Coronary artery (tissue), 2 donors: Measurements from ENCODE around the gene PLXNA4.

Experiments used
- DNase-seq: peaks from one replicate; pipeline ENCODE4 v3.0.0-alpha.2; 2017; ENCODE audit warnings: low spot score
- H3K27ac ChIP-seq, 2 donors: fragments of 200-600 bp; sonication (generic); one replicate each; pipeline ENCODE4 v1.5.1; 2016 to 2019
- H3K4me3 ChIP-seq: fragments of 200-600 bp; sonication (generic); 2 replicates; pipeline ENCODE4 v1.5.1; 2016; ENCODE audit warnings: mild to moderate bottlenecking, moderate library complexity
- TF ChIP-seq, protein P1 (sequence below): fragments of 200-600 bp; sonication (generic); IDR thresholded peaks from one replicate; pipeline ENCODE4 v1.5.1; 2019; ENCODE audit warnings: antibody characterized with exemption

PLXNA4 gene, protein sequence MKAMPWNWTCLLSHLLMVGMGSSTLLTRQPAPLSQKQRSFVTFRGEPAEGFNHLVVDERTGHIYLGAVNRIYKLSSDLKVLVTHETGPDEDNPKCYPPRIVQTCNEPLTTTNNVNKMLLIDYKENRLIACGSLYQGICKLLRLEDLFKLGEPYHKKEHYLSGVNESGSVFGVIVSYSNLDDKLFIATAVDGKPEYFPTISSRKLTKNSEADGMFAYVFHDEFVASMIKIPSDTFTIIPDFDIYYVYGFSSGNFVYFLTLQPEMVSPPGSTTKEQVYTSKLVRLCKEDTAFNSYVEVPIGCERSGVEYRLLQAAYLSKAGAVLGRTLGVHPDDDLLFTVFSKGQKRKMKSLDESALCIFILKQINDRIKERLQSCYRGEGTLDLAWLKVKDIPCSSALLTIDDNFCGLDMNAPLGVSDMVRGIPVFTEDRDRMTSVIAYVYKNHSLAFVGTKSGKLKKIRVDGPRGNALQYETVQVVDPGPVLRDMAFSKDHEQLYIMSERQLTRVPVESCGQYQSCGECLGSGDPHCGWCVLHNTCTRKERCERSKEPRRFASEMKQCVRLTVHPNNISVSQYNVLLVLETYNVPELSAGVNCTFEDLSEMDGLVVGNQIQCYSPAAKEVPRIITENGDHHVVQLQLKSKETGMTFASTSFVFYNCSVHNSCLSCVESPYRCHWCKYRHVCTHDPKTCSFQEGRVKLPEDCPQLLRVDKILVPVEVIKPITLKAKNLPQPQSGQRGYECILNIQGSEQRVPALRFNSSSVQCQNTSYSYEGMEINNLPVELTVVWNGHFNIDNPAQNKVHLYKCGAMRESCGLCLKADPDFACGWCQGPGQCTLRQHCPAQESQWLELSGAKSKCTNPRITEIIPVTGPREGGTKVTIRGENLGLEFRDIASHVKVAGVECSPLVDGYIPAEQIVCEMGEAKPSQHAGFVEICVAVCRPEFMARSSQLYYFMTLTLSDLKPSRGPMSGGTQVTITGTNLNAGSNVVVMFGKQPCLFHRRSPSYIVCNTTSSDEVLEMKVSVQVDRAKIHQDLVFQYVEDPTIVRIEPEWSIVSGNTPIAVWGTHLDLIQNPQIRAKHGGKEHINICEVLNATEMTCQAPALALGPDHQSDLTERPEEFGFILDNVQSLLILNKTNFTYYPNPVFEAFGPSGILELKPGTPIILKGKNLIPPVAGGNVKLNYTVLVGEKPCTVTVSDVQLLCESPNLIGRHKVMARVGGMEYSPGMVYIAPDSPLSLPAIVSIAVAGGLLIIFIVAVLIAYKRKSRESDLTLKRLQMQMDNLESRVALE (N-terminal part only)

DNA sequence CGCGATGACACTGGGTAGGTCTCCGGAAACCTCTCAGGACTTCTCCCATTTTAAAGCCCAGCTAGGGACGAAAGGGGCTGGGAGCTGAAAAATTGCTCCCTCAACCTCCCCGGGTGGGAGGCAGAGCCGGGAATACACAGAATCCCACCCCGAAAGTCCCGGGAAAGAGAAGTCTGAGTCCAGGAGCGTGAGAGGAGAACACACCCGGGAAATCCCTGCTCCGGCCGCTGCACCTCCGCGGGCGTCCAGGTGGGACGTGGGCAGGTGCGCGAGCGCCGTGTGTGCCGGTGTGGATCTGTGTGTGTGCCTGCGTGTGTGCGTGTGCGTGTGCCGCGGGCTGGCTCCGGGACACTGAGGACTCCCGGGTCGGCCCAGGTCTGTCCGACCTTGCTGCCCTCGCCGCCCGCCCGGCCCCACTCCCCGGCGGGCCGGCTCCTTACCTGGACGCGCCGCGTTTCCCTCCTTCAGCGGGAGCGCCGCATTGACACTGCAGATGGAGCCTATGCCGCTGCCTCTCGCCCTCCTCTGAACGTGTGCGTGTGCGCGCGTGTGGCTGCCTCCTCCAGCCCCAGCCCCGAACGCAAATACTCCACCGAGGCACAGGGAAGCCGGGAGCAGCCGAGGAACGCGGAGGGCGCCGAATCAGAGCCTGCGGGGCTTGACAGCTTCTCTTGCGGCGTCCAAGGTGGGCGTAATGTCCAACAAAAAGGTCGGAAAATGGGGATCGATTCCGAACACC, at the start of gene PLXNA4:
PLXNA4 (minus strand) TSS at position 489 of the 739 bp plus-strand sequence. CDS start 67,777 bp downstream, outside the sequence.
- Histone ChIP-seq H3K4me3 (peak within 1 kb of the TSS; percentile 75), H3K27ac (peak within 1 kb of the TSS in 1 of 2 donors; percentile 66)
- no peak for DNase-seq
- TF ChIP-seq, protein P1, sequence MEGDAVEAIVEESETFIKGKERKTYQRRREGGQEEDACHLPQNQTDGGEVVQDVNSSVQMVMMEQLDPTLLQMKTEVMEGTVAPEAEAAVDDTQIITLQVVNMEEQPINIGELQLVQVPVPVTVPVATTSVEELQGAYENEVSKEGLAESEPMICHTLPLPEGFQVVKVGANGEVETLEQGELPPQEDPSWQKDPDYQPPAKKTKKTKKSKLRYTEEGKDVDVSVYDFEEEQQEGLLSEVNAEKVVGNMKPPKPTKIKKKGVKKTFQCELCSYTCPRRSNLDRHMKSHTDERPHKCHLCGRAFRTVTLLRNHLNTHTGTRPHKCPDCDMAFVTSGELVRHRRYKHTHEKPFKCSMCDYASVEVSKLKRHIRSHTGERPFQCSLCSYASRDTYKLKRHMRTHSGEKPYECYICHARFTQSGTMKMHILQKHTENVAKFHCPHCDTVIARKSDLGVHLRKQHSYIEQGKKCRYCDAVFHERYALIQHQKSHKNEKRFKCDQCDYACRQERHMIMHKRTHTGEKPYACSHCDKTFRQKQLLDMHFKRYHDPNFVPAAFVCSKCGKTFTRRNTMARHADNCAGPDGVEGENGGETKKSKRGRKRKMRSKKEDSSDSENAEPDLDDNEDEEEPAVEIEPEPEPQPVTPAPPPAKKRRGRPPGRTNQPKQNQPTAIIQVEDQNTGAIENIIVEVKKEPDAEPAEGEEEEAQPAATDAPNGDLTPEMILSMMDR: no peak

DNA sequence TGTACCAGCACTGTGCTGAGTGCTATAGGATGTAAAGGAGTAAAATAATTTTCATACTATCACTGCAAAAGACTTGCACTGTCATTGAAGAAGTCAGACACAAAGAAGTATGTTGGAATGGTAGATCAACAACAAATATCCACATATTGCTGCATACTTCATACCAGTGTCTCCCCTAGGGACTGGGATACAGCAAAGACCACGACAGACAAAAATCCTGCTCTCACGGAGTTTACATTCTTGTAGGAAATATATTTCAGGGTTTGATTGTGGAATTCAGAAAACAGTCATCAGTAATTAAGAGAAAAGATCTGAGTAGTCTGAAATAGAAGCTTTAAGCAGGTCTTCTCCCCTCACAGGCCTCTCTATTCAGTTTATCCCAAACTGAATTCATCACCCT, 49.4 kb upstream of the PLXNA4 start:
- TF ChIP-seq, protein P1: no peak
- Histone ChIP-seq H3K27ac (no peak overlapping the region), H3K4me3 (no peak overlapping the region)
- no peak for DNase-seq

DNA sequence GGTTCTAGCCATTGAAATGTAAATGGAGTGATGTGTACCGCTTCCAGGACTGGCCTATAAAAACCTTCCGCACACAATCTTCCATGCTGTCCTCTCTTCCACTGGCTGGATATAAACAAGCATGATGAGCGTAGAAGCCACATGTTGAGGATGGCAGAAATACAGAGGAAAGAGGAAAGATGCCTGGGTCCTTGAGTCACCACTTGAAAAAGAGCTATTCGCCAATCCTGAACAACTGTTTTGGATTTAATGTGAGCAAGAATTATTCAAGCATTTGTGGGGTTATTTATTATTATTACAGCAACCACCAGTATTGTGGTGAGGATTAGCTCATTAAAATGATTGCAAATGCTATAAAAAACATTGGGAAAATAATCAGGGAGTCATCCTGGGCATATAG, 45.8 kb upstream of the PLXNA4 start:
- no peak overlapping the region for H3K4me3 ChIP-seq
- TF ChIP-seq, protein P1: no peak
- no peak overlapping the region for H3K27ac ChIP-seq
- no peak for DNase-seq

DNA sequence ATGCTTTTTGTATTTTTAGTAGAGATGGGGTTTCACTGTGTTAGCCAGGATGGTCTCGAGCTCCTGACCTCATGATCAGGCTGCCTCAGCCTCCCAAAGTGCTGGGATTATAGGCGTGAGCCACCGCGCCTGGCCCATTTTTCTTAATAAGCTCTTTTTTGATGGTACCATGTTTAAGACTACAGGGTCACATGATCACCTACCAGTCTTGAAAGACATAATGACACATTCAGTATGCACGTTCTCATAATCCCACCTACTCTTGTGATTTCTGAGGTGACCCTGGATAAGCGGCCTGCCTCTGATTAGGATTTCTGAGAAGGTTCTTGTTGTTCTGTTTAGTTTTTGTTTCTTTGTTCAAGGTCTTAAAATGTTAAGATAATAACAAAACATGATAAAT, 43.7 kb upstream of the PLXNA4 start:
- TF ChIP-seq, protein P1: no peak
- Histone ChIP-seq H3K4me3 (no peak overlapping the region), H3K27ac (no peak overlapping the region)
- DNase-seq: no peak

DNA sequence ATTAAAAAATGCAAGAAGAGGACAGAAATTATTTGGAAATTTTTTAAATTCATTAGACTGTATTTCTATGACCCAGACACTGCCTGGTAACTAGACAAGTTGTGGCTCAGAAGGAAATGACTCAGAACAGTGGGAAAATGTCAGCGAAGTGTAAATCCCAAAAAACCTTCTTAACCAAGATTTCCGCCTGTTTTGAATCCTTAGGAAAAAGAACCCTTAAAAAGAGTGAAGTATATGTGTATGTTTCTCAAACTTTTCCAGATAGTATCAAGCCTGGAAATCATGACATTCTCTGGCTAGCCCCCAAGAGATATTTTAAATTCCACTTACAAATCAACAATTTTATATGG, 42.7 kb upstream of the PLXNA4 start:
- TF ChIP-seq, protein P1: no peak
- DNase-seq: no peak
- H3K4me3 ChIP-seq: no peak overlapping the region
- H3K27ac ChIP-seq: no peak overlapping the region

DNA sequence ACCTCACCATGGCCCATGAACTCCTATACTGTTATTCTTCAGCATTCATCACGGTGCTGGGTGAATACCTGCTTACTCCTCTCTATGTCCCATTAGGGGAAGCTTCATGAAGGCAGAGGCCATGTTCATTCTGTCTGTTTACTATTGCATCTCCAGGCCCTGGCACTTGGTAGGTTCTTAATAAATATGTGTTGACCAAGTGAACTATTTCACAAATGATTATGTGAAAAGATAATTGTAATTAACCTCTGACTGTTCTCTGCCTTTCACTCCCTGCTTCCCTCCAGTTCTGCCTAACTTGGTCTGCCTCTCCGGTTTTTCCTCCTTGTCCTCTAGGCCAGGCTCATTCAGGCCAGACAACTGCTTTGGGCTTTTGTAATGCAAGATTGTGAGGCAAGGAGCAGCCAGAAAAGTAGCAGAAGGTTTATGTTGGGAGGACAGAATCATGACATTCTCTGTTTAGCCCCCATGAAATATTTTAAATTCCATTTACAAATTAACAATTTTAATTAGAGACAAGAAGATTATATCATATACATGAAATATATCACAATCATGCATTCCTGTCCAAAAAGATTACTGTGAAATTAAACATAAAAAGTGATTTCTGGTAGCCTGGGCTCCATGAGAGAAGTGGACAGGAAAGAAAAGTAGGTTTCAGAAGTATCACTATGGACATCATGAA, 42.1 kb upstream of the PLXNA4 start:
- no peak overlapping the region for H3K27ac ChIP-seq
- DNase-seq: no peak
- TF ChIP-seq, protein P1: no peak
- no peak overlapping the region for H3K4me3 ChIP-seq
